Activated naive CD8-positive, alpha-beta T cell treated with anti-CD3 and anti-CD28 coated beads, Interleukin-2, amount 10 ng/mL, durations not matched to agents 7 days and 5 days (primary cell): ENCODE measurements around the gene BRWD1. TPM values are rescaled to one million over a fixed set of nuclear protein-coding genes. Genes with fewer than 3 reads are reported as not detected.

Experiments used
- ATAC-seq: fragments of 150-1000 bp; cut with Tn5 transposase; one replicate; pipeline ENCODE4 v1.10.0; 2021; ENCODE audit warnings: low read depth, moderate library complexity
- POLR2A ChIA-PET: fragments of 350-600 bp; sonication (Branson Sonifier 250); formaldehyde crosslinking; loops from one replicate; lab custom pipeline; 2021; ENCODE audit warnings: antibody characterized with exemption; lab: Charles Lee
- DNase-seq: peaks from one replicate; pipeline ENCODE4 v3.0.0; 2021
- H3K27ac Mint-ChIP-seq: one replicate; pipeline ENCODE4 v1.8.0; 2022; ENCODE audit warnings: mild to moderate bottlenecking, mixed read lengths
- H3K27me3 Mint-ChIP-seq: one replicate; pipeline ENCODE4 v1.8.0; 2022; ENCODE audit warnings: mild to moderate bottlenecking, moderate library complexity, mixed read lengths
- H3K36me3 Mint-ChIP-seq: one replicate; pipeline ENCODE4 v1.8.0; 2021; ENCODE audit warnings: mild to moderate bottlenecking, mixed read lengths
- H3K4me1 Mint-ChIP-seq: one replicate; pipeline ENCODE4 v1.8.0; 2021; ENCODE audit warnings: mixed read lengths
- H3K4me3 Mint-ChIP-seq: one replicate; pipeline ENCODE4 v1.8.0; 2022; ENCODE audit warnings: mild to moderate bottlenecking, moderate library complexity, mixed read lengths
- H3K9me3 Mint-ChIP-seq: one replicate; pipeline ENCODE4 v1.8.0; 2021; ENCODE audit warnings: mixed read lengths
- total RNA-seq, 2 experiments: library from RNA; stranded (reverse); gene quantifications; one replicate each; pipeline ENCODE4 v1.2.3, GENCODE V29; 2021

BRWD1 gene
- total RNA-seq, 2 experiments from 2014 or later, result 53.5 to 62.9 TPM

DNA sequence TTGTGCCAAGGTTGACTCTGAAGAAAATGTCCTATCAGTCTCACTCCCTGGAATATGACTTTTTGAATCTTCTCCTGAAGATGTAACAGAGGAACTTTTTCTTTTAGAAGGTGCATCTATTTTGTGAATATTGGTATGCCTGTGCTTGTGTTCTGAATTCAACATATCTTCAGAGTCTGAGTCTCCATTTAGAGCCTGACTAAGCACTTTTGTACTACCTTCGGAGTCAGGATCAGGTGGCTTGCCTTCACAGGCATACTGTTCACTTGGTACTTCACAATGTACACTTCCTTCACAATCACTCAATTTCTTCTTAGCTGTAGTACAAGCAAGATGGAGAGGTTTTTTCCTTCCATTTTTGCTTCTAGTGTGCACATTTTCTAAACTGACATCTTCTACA is 116.6 kb downstream of the BRWD1 start:
- H3K4me3 Mint-ChIP-seq, result peak overlapping the region; percentile 24
- H3K9me3 Mint-ChIP-seq, result no peaks in the 10 kb centered on the region
- POLR2A ChIA-PET, result interaction anchor here (1.3 kb wide), 1 partner anchor 13 kb away, joined by 3 read pairs; no protein-coding TSS in a partner anchor
- ATAC-seq, result no peak
- DNase-seq, result no peak
- H3K36me3 Mint-ChIP-seq, result peaks cover 43% of the 10 kb centered on the region
- no peak overlapping the region for H3K27ac Mint-ChIP-seq
- H3K4me1 Mint-ChIP-seq, result peaks cover 18% of the 10 kb centered on the region
- no peaks in the 10 kb centered on the region for H3K27me3 Mint-ChIP-seq

DNA sequence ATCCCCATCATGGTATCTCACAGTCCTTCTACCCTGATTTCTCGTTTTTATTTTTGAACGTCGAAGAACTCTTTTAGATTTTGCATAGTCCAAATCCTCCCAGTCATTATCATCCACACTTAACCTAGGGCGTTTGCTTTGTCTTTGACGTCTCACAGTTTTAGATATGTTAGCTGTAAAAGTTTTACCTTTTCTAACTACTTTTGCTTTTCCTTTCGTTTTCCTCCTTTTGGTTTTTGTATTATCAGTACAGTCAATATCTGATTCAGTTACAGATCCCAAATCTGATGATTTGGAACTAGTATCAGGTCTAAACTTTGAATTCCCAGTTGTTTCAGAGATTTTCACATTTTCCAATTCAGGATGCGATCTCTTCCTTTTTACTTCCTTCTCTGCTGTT is 117.1 kb downstream of the BRWD1 start:
- H3K27me3 Mint-ChIP-seq, result no peaks in the 10 kb centered on the region
- peak overlapping the region; percentile 12 for H3K27ac Mint-ChIP-seq
- peak overlapping the region; percentile 24 for H3K4me3 Mint-ChIP-seq
- POLR2A ChIA-PET, result interaction anchor here (1.3 kb wide), 1 partner anchor 12 kb away, joined by 3 read pairs; no protein-coding TSS in a partner anchor
- no peak for DNase-seq
- H3K36me3 Mint-ChIP-seq, result peaks cover 44% of the 10 kb centered on the region
- ATAC-seq, result no peak
- peaks cover 18% of the 10 kb centered on the region for H3K4me1 Mint-ChIP-seq
- no peaks in the 10 kb centered on the region for H3K9me3 Mint-ChIP-seq

DNA sequence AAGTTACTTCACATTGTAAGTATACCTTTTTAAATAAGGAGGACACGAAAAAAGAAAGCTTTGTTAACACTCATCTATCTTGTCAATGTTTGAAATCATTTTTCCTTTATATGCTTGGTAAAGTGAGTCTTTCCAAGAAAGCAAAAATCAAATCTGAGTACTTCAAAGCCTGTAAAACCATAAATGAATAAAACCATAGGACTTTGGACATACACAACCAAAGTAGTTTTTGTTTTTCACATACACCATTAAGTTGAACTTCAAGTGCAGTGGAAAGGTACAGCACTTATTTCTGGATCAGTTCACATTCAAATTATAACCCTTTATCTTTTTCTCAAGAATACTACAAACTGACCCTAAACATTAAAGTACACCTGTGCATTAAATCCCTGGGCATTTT is 120.1 kb downstream of the BRWD1 start:
- Mint-ChIP-seq H3K4me1 (peaks cover 26% of the 10 kb centered on the region), H3K4me3 (no peak overlapping the region), H3K27me3 (no peaks in the 10 kb centered on the region), H3K36me3 (peaks cover 47% of the 10 kb centered on the region), H3K9me3 (no peaks in the 10 kb centered on the region), H3K27ac (no peak overlapping the region)
- POLR2A ChIA-PET, result no interaction called here
- ATAC-seq, result no peak
- DNase-seq, result no peak

DNA sequence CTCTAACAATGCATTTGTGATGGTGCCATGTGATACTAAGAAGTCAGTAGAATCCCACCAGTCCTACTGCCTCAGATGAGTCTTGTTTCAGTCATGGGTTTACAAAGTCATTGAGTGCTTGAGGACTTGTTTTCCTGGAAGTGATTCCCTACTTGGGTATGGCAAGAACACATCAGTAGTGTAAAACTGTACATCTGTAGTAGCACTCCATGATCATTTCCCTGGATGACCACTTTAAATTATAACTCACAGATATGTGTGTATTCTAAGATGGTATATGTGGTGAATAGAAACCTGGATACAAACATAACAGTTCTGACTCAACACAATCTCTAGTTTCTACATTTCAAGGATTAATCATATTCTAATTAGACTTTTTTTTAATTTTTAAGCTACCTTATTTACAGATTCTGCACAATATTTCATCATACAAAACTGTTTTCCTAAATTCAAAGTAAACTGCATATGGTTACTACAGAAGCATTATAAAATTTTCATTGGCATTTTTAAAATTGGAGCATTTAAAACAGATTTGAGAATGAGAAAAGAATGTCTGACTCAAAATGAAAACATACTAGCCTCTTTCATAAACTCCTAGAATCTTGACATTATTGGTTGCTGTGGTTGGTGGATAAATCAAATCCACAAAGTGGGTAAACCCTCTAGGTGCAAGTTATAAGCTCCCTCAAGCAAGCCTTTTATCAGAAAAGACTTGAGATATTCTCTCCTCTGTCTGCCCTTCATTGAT is 123.4 kb downstream of the BRWD1 start:
- DNase-seq (no peak), ATAC-seq (no peak)
- H3K36me3 Mint-ChIP-seq, result peaks cover 25% of the 10 kb centered on the region
- no peaks in the 10 kb centered on the region for H3K9me3 Mint-ChIP-seq
- POLR2A ChIA-PET, result no interaction called here
- no peak overlapping the region for H3K4me3 Mint-ChIP-seq
- no peaks in the 10 kb centered on the region for H3K27me3 Mint-ChIP-seq
- peaks cover 10% of the 10 kb centered on the region for H3K4me1 Mint-ChIP-seq
- H3K27ac Mint-ChIP-seq, result no peak overlapping the region

DNA sequence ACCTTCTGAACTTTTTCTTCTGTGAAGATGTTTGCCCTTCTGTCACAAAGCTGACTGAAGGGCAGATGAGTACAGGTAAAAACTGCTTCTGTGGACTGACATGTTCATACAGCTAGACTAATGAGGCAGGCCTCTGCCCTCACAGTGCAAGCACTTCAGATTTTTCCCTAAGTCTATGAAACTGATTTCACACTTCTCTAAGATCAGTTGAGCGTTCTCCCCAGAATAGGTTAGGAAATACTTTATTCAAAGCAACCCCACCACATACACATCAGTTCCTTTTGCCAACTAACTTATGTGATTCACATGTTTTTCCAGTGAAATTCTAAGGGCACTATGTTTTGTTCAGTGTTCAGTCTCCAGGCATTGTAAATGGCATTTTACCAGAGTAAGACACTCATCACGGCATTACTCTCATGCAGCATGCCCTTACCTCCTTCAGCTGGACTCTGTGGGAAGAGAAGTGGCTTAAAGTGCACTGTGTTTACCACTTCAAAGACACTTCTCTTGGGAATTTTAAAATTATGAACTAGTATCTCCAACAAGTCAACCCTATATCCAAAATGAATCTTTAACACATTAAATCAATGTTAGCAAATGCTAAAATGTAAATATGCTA is 124.8 kb downstream of the BRWD1 start:
- Mint-ChIP-seq H3K4me1 (peaks cover 16% of the 10 kb centered on the region), H3K27ac (no peak overlapping the region)
- POLR2A ChIA-PET, result no interaction called here

DNA sequence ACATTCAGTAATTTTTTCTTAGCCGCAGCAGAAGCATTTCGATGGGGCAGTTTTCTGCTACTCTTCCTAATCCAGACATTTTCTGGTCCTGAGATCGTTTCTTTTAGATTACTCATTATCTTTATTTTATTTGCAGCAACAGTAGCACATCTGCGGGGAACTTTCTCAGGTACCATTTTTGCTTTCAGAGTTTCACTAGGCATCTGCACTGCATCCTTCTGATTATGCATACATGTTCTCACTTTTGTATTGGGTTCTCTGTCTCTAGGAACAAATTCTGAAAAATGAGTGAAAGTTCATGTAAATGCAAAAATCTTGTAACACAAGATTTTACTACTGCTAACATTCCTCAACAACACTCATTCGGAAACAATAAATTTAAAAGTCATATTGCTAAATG is 126.3 kb downstream of the BRWD1 start:
- H3K4me3 Mint-ChIP-seq, result no peak overlapping the region

More for the DNA sequence above, 124.8 kb downstream of the BRWD1 start:
- no peak overlapping the region for H3K4me3 Mint-ChIP-seq
- no peak for ATAC-seq
- peaks cover 21% of the 10 kb centered on the region for H3K36me3 Mint-ChIP-seq
- no peaks in the 10 kb centered on the region for H3K9me3 Mint-ChIP-seq
- H3K27me3 Mint-ChIP-seq, result no peaks in the 10 kb centered on the region
- DNase-seq, result no peak

DNA sequence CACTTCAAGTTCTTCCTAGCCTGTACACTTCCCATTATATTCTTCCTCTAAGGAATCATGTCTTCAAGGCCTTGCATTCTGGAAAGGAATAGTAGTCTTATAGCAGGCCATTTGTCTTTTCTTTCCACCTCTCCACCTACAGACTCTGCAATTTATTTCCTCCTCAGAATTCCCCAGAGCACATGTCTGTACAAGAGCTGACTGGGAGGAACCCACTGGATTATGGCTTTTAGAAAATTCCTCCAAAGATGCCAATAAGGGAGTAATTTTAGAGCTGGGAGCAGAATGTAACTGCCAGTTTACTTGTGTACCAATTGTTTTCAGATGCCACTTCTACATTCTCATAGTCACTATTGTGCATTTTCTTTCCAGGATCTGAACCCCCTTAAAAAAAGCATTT is 126.8 kb downstream of the BRWD1 start:
- ATAC-seq, result no peak
- POLR2A ChIA-PET, result no interaction called here
- Mint-ChIP-seq H3K9me3 (no peaks in the 10 kb centered on the region), H3K36me3 (peaks cover 11% of the 10 kb centered on the region), H3K27ac (no peak overlapping the region), H3K27me3 (no peaks in the 10 kb centered on the region), H3K4me3 (no peak overlapping the region), H3K4me1 (peaks cover 24% of the 10 kb centered on the region)
- DNase-seq, result no peak

More for the DNA sequence above, 126.3 kb downstream of the BRWD1 start:
- DNase-seq, result no peak
- H3K4me1 Mint-ChIP-seq, result peaks cover 19% of the 10 kb centered on the region
- peaks cover 15% of the 10 kb centered on the region for H3K36me3 Mint-ChIP-seq
- POLR2A ChIA-PET, result no interaction called here
- no peaks in the 10 kb centered on the region for H3K27me3 Mint-ChIP-seq
- no peak overlapping the region for H3K27ac Mint-ChIP-seq
- no peaks in the 10 kb centered on the region for H3K9me3 Mint-ChIP-seq
- no peak for ATAC-seq

DNA sequence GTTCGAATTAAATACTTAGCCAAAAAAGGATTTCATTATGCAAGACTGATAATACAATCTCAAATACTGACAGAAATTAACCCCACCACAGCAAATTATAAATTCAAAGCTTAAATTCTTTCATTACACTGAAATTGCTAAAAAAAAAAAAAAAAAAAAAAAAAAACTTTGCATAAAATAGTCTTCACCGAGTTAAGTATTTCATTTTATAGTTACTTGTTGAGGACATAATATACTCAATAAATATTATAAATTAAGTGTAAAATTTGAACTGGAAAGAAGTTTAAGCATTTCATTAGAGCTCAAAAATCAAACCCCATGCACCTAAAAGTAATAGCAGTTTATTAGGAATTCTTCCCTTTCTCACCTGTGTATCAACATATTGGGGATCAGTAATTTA is 128.3 kb downstream of the BRWD1 start:
- Mint-ChIP-seq H3K27ac (no peak overlapping the region), H3K4me1 (peaks cover 28% of the 10 kb centered on the region), H3K27me3 (no peaks in the 10 kb centered on the region), H3K36me3 (peaks cover 10% of the 10 kb centered on the region), H3K9me3 (no peaks in the 10 kb centered on the region), H3K4me3 (no peak overlapping the region)
- no peak for ATAC-seq
- DNase-seq, result no peak
- POLR2A ChIA-PET, result interaction anchor here (1.9 to 3.0 kb wide), 2 partner anchors 163 to 195 kb away, joined by 7 to 25 read pairs; partner anchors contain the start of gene HMGN1

DNA sequence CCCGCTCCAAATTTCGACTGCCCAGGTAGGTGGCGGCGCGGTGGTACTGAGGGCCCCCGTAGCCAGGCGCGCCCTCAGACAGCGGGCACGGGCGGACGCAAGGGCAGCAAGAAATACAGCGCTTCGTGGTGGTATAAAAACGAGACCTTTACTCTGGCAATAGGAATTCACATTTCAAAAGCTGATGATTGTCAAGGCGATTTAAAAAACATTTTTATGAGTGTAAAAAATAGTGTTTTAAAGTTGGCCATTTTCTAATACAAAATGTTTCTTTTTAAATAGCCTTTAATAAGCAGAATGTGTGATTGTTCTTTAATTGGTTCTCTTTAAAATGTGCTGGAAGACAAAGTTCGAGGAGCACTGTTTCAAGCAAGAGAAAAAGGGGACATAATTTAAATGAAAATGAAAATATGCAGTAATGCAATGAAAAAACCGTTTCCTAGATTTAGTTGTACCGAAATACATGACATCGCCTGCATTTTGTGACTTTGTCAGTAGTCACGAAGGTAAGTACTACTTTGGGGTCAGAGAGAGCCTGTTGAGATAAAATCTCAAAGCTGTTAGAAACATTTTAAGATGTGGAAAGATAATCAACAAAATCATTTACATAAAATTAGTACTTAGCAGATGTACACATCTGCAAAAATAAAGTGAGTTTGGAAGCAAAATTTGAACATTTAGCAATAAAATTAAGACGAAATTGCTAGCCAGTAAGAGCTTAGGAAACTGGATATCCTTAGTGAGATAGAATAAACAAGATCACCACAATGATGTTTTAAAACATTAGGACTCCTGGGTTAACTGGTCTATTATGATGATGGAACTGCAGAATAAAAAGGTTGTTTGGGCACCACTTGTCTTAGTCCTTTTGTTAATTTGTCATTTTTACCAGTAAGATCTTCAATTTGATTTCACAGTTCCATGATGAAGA is 129.1 kb downstream of the BRWD1 start:
- ATAC-seq, result no peak
- H3K27me3 Mint-ChIP-seq, result no peaks in the 10 kb centered on the region

DNA sequence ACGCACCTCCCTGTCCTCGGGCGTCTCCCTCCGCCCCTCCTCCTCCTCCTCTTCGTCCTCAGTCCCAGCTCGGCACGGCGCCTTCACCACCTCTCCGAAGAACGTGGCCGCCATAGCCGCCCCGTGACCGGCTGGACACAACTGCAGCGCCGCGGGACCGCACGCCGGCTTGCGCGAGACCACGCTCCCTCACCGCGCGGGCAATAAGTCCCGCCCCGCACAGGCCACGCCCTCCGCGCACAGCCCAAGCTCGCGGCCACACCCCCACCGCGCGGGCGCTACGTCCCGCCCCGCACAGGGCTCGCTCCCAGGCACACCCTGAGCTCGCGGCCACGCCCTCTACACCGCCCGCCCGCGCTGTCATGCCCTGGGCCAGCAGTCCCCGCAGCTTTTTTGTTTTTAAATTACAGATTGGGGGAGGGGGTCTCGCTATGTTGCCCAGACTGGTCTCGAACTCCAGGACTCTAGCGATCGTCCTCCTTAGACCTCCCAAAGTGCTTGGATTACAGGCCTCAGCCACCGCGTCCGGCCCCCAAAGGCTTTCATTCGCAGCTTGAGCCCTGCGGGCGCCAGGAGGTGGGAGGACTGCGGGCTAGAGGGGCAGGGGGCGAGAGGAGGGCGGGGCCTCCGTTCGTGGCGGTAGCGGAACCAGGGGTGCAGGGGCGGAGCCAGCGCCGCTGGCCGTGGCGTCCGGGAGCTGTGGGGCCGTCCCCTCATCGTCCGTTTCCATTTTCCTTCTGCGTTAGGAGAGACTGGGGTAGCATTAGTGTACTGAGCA is 130.0 kb downstream of the BRWD1 start, which contains the start of gene PSMG1:
Gene PSMG1, minus strand, starts transcription at position 180 of the 778 bp plus-strand sequence. Its CDS starts 66 bp downstream, at position 114.
- POLR2A ChIA-PET, result interaction anchor here (0.6 to 3.0 kb wide), 14 partner anchors 13 to 417 kb away, joined by 3 to 25 read pairs (median 4); partner anchors contain the start of genes BRWD1, ETS2 and HMGN1
- Mint-ChIP-seq H3K4me3 (peak within 1 kb of the TSS; percentile 97), H3K27me3 (no peaks in the 10 kb centered on the region), H3K4me1 (peaks cover 30% of the 10 kb centered on the region), H3K9me3 (no peaks in the 10 kb centered on the region), H3K36me3 (peaks cover 14% of the 10 kb centered on the region), H3K27ac (peak within 1 kb of the TSS; percentile 97)
- peak; percentile 98 for DNase-seq
- ATAC-seq, result peak; percentile 90

More for the DNA sequence above, 129.1 kb downstream of the BRWD1 start:
- Mint-ChIP-seq H3K4me1 (peaks cover 32% of the 10 kb centered on the region), H3K36me3 (peaks cover 13% of the 10 kb centered on the region), H3K27ac (peak overlapping the region; percentile 97), H3K4me3 (peak overlapping the region; percentile 97), H3K9me3 (no peaks in the 10 kb centered on the region)
- POLR2A ChIA-PET, result interaction anchor here (0.6 to 3.0 kb wide), 12 partner anchors 12 to 417 kb away, joined by 3 to 25 read pairs (median 4); partner anchors contain the start of genes BRWD1 and HMGN1
- no peak for DNase-seq

DNA sequence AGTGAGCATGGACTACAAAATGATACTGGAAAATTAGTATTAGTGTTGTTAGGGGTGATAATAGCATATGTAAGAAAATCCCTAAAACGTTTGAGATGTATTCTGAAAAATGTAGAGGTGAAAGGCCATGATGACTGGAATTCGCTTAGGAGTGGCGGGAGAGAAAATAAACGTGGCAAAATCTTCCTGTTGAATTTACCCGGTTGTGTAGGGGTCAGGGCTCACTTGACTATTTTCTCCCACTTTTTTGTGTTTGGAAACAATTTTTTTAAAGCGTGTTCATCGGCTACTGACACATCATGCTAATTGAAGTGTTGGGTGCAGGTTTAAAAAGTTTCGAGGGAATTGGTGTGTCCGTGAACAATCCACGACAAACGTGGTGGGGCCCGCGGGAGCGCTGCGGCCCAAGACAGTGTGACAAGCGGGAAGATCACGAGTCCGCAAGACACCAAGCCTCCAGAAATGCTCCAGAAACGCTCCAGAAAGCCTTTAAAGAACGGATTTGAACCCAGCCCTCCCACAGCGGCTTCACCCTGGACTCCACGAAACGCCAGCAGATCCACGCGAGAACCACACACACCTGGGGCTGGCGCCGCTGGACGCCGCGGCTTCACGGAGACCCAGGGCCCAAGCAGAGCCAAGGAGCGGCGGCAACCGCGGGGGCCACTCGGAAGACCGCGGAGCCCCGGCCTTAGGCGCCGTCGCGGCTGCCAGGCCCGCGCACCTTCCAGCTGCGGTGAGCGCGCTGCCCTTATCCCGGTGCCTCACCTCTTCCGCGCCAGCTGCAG is 130.8 kb downstream of the BRWD1 start:
- ATAC-seq (peak; percentile 55), DNase-seq (no peak)
- Mint-ChIP-seq H3K27me3 (no peaks in the 10 kb centered on the region), H3K4me3 (peak overlapping the region; percentile 97), H3K9me3 (no peaks in the 10 kb centered on the region), H3K27ac (peak overlapping the region; percentile 97), H3K4me1 (peaks cover 30% of the 10 kb centered on the region), H3K36me3 (peaks cover 13% of the 10 kb centered on the region)
- POLR2A ChIA-PET, result interaction anchor here (1.1 to 3.0 kb wide), 6 partner anchors 118 to 416 kb away, joined by 3 to 25 read pairs (median 10); partner anchors contain the start of genes BRWD1, ETS2 and HMGN1
